WI38 (cell line): ENCODE data around the gene JUND.

Source experiments
- H3K4me3 ChIP-seq: 2 replicates; pipeline ENCODE4 v1.5.1; 2011; ENCODE audit warnings: low read depth, mild to moderate bottlenecking, control low read depth, low read length
- CTCF ChIP-seq: IDR thresholded peaks from 2 replicates; pipeline ENCODE4 v1.5.1; 2012; ENCODE audit warnings: low read depth, mild to moderate bottlenecking, control low read depth, low read length

JUND gene

GRCh38 chr19:18274219-18274780 is 7.1 kb downstream of the JUND start, which contains the start of gene IQCN:
TSS of gene IQCN (minus strand) at chr19:18274452. CDS start at chr19:18269478, 4,974 bp downstream.
- no peak for TF ChIP-seq CTCF
- no peak within 1 kb of the TSS for H3K4me3 ChIP-seq

GRCh38 chr19:18273561-18274218 is 7.7 kb downstream of the JUND start:
- no peak overlapping the region for H3K4me3 ChIP-seq
- no peak for TF ChIP-seq CTCF

- no peak overlapping the region for H3K4me3 ChIP-seq
- no peak for TF ChIP-seq CTCF
Observed at GRCh38 chr19:18271433-18271841, 10.0 kb downstream of the JUND start.

- H3K4me3 ChIP-seq: no peak overlapping the region
- no peak for TF ChIP-seq CTCF
Observed at GRCh38 chr19:18270326-18270725, 11.1 kb downstream of the JUND start.

GRCh38 chr19:18269070-18269723 is 12.2 kb downstream of the JUND start:
- H3K4me3 ChIP-seq: no peak overlapping the region
- TF ChIP-seq CTCF: no peak

- H3K4me3 ChIP-seq: no peak overlapping the region
- no peak for TF ChIP-seq CTCF
Observed at GRCh38 chr19:18266771-18267686, 14.4 kb downstream of the JUND start.
